GM19463 (cell line): Measurements from ENCODE around the gene DMD.
"Not testable (repeated sequence)": the region's sequence is repeated elsewhere in the genome, so short reads cannot be mapped to it uniquely, and the experiment has no call there.

Experiments
- ATAC-seq: cut with Tn5 transposase; IDR thresholded peaks from one replicate; pipeline ENCODE4 v1.9.1; 2021; ENCODE audit warnings: mild to moderate bottlenecking, moderate library complexity; ENCODE audit not compliant: unreplicated experiment

Gene DMD

GRCh38 chrX:32289356-32289755 is 922.0 kb downstream of the DMD start:
- no peak for ATAC-seq

DNA sequence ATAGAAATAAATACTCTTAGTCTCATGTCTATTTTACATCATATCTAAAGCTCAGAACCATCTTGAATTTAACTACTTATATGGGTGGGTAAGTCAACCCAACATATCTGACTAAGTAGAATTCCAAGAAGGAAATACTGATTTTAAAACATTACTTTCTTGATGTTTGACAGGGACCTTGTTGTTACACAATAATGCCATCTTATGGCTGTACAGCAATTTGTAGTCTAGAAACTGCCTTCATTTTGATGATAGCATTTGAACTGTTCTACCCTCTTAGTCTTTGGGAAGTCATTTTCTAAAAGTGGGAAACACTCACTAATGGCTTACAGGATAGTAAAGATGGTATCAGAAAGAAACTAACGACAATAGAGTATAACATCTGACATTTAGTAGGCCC is 929.5 kb downstream of the DMD start:
- no peak for ATAC-seq

DNA sequence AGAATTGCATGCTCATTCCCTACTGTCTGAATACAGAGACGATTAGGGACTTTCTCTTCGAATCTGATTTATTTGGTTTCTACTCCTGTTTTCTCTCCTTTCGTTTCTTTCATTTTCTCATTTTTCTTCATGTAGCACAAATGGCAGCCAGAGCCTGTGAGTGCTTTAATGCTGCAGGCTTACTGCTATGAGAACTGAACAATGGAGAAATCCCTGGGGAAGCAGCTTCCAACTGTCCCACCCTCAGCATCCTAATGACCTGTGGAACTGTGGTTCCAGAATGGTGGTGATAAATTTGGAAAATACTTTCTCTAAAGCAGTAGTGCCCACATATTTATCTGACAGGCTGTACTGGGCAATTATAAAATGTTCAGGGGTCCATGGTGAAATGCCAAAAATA is 930.4 kb downstream of the DMD start:
- ATAC-seq = no peak

GRCh38 chrX:32280489-32280888 is 930.9 kb downstream of the DMD start:
- no peak for ATAC-seq

- ATAC-seq = no peak
Measured at GRCh38 chrX:32276153-32276552, 935.2 kb downstream of the DMD start.

GRCh38 chrX:32269866-32270265 is 941.5 kb downstream of the DMD start:
- ATAC-seq = no peak

DNA sequence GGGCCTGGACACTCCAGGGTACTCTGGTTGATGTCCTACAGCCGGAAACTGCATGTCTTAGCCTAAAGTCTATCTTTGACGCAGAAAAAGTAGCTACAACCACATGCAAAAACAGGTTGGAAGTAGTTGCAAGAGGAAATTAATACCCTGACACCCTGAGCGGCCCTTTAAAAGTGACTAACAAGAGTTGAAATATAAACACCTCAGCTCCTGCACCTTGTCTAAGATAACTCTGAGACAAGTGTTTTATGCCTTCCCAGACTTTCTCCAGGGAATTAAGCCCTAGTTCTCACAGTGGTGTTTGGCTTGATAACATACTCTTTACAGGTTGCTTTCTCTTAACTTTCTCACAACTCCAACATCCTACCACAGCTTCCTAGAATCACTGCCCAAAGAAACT is 943.1 kb downstream of the DMD start:
- ATAC-seq = no peak

- no peak for ATAC-seq
Measured at GRCh38 chrX:32267796-32268195, 943.6 kb downstream of the DMD start.

GRCh38 chrX:32246675-32247074 is 964.7 kb downstream of the DMD start:
- ATAC-seq = not testable (repeated sequence)

DNA sequence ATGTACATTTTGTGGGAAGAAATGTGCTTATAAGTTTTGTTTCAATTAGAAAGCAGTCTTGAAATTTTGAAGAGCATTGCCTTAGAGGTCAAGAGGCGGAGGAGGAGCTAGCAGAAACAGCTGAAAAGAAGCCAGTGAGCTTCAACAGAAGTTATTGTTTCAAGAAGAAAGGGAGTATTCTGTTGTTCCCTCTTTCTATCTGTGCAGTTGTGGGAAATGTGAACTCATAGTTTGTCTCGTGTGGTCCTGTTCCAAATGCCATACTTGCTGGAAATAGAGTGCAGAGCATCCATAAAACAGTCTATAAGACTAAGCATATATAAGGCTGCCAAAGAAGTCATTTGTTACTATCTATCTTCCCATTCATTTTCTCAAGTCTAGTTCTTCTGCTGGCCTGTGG is 1015.7 kb downstream of the DMD start:
- ATAC-seq = no peak

GRCh38 chrX:32191316-32191715 is 1020.0 kb downstream of the DMD start:
- ATAC-seq = no peak

DNA sequence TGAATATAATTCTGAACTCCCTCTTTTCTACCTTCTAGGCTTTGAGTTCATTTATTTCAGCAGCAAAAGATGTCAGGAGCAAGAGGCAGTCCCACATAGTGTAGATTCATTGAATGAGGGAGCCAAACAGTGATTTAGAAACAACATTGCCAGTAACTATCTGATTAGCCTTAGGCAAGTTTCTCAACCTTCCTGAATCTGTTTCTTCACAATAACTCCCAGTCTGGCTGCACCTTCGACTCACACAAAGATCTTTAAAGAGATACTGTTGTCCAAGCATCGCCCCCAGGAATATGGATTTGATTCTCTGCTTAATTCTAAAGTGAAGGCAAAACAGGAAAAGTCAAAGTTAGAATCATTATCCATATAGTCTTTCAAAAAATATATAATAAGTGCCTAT is 1026.2 kb downstream of the DMD start:
- ATAC-seq = no peak

DNA sequence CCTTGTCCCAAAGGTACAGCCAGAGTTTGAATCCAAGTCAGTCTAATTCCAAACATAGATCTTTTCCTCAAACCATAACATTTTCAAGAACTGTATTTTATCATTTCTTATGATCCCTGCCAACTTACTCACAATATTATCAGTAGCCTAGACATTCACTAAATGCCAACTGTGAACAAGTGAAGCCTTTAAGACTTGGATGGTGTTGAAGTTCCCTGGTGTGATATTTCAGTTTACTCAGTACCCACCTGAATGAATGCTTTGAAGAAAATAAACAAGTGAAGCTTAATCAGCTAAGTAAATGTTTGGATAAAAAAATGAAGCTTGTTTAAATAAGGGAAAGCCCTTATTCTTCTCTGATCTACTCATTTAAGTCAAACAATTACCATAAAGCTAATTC is 1028.3 kb downstream of the DMD start:
- ATAC-seq = no peak

GRCh38 chrX:32176510-32176909 is 1034.8 kb downstream of the DMD start:
- no peak for ATAC-seq

DNA sequence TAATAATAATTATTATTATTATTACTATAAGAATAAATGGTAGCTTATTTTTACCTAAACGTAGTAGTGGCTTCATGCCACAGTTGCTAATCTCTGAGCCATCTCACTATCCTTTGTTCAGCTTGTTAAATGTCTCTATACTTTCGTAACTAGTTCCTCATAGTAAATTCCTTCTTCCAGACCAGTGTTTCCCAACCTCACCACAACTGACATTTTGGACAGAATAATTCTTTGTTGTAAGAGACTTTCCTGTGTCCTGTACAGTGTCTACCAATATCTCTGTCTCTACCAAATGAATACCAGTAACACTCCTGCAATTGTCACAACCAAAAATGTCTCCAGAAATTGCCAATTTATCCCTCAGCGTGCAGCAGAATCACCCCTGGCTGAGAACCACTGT is 1040.9 kb downstream of the DMD start:
- ATAC-seq = no peak

DNA sequence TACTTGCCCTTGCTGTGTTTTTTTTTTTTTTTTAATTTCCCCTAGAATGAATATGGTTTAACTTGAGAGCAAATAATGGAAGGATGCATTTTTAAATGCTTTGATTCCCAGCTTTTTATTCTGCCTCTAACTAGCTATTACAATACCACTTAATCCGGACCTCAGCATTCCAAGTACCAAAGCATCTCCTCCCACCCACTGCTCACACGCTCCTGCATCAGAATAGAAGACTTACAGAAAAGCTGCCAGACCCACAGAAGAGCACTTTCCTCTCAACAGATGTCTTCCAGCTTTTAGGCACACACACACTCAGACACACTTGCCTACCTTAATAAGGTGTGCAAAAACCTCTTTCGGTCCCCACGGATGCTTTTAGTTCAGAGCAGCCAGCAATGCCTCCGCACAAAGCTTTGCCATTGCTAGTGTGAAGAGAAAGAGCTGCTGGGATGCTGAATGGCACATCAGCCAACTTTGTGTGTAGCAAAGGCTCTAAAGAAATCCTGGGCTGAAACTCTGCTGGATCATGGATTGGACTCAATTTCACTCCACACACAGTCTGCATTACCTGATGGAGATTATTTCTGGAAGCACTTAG is 1056.2 kb downstream of the DMD start:
- no peak for ATAC-seq

DNA sequence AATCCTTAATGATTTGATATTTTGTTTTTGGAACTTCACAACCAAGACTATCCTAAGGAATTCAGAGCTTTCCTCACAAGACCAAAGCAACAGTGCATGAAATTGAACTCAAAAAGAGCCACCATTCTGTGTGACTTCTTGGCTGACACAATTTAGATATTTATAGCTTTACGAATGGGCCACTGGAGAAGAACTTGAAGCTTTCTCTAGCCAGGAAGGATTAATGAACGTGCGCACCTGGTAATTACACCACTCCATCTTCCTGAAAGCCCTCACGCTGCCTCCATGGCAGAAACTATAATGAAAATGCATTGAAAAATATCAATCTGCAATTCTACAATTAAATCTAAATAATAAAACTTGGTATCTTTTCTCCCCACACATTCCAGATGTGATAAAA is 1057.8 kb downstream of the DMD start:
- no peak for ATAC-seq

GRCh38 chrX:32150141-32150540 is 1061.2 kb downstream of the DMD start:
- ATAC-seq = no peak

DNA sequence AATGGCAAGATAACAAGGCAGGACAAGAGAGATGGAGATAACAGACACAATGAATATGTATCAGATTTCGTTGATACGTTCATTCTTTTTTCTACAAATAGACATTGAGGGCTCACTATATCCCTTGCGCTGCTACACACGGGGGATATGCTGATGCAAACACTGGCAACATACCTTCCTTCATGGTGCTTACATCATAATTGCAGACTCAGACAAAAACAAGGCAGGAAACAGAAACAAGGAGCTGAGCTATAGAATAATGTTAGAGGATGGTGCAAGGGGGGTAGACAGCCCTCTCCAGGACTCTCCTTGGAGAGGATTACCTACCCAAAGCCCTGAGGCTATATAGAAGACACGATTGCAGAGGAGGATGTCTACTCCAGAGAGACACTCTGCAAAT is 1069.5 kb downstream of the DMD start:
- no peak for ATAC-seq

GRCh38 chrX:32139476-32139875 is 1071.9 kb downstream of the DMD start:
- no peak for ATAC-seq

GRCh38 chrX:32137525-32137924 is 1073.8 kb downstream of the DMD start:
- ATAC-seq = no peak

DNA sequence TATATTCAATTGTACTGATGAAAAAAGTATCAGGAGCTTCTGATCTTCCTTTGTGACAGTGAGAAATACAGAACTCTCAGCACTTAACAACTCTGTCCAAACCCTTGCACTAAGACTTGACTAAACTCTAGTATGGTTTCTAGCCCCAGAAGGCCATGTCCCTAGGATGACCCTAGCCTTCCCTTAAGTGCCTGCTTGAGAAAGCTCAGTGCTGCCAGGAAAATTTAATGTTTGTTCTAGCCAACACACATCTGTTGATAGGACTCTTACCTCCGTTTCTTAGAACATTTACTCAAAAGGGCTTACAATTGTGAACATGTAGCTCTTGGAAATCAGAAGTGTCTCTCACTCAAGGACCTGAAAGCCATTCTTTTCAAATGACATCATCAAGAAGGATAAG is 1084.4 kb downstream of the DMD start:
- no peak for ATAC-seq

DNA sequence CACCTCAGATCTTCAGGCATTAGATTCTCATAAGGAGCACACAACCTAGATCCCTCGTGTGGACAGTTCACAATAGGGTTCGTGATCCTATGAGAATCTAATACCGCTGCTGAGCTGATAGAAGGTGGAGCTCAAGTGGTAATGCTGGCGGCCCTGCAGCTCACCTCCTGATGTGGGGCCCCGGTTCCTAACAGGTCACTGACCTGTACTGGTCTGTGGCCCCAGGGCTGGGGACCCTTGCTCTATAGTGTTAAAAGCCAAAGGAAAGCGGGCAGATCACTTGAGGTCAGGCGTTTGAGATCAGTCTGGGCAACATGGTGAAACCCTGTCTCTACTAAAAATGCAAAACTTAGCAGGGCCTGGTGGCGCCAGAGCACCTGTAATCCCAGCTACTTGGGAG is 1092.5 kb downstream of the DMD start:
- no peak for ATAC-seq

DNA sequence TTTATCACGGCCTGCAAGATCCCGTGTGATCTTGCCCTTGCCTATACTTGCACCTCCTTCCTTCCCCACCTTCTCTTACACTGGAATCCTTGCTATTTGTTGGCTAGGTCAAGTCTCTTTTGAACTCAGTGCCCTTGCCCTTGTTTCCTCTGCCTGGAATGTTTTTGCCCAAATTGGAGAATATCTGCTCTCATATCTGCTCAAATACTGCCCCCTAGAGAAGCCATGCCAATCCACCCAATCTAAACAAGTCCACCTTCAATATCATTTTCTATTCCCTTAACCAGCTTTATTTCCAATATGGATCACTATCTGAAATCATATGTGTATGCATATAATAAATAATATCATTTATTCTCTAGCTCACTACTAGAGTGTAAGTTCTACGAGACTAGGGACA is 1095.3 kb downstream of the DMD start:
- no peak for ATAC-seq
